Gastroesophageal sphincter (tissue), 3 donors: ENCODE measurements around the gene OR51S1.

Experiments used
- CTCF ChIP-seq, 4 experiments: fragments of 200-600 bp in 2 of 4; fragments of 450-650 bp in 2 of 4; sonication (generic) in 1 of 4; IDR thresholded peaks; one replicate each; pipeline ENCODE4 v1.5.1; 2017 to 2019; ENCODE audit warnings: antibody characterized with exemption in 4 of 4, mild to moderate bottlenecking in 2 of 4, moderate library complexity in 2 of 4
- POLR2AphosphoS5 ChIP-seq: sonication (generic); formaldehyde crosslinking; IDR thresholded peaks from one replicate; pipeline ENCODE4 v1.6.1; 2017; ENCODE audit warnings: antibody characterized with exemption

GRCh38 chr11:4865855-4866254 is 16.8 kb upstream of the OR51S1 start:
- TF ChIP-seq POLR2AphosphoS5 (no peak), CTCF (IDR thresholded peaks at IDR 0.05) (no peak)
